AML-193 (cell line): ENCODE results near the gene FIBIN.
"Not testable (repeated sequence)": the region's sequence is repeated elsewhere in the genome, so short reads cannot be mapped to it uniquely, and the experiment has no call there.

ENCODE experiments used
- DNase-seq, 2 experiments: peaks; one replicate each; lab custom pipeline; 2025; lab: John Stamatoyannopoulos, UW

FIBIN gene

GRCh38 chr11:26993965-26994457 is at the start of gene FIBIN:
Gene FIBIN (plus strand): TSS chr11:26994112. CDS start chr11:26994527, 415 bp downstream.
- no peak for DNase-seq

- no peak for DNase-seq
Measured at GRCh38 chr11:26944866-26945664, 48.8 kb upstream of the FIBIN start.

DNA sequence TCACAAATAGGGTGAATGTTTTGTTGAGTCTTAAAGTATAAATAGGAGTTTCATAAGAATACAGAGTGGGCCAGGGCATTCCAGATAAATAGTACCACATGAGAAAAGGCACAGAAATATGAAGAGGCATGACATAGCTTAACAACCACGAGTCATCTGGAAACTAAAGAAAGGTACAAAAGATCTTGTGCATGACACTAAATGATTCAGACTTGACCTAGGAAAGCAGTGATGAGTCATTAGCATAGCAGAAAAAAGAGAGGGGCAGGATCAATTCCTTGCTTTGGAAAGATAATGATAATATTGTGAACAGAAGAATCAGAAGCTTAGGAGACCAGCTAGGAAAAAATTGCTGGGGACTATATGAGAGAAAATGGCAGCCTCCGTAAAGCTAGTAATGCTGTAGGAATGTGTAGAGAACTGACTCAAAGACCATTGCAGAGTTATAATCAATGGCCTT is 47.6 kb upstream of the FIBIN start:
- DNase-seq = no peak

DNA sequence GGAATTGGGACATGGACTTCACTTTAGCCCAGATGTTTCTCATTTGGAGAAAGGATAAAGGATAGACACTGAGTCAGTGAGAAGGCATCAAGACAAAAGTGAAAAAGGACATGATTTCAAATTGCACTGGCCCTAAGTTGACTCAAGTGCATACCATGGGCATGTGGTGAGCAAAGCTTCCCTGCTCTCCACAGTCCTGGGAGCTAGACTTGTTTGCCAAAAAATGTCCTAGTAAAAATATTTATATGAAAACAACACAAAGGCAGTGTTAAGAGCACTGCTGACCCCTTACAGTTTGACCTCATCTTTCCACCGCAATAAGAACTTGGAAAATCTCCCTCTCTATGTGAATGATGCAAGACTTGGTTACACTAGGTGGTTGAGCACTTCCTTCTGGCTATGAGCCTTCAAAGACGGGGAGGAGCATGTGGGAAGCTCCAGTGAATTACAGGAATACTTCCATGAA is 46.5 kb upstream of the FIBIN start:
- no peak for DNase-seq

GRCh38 chr11:26947904-26948639 is 45.8 kb upstream of the FIBIN start:
- DNase-seq = no peak

DNA sequence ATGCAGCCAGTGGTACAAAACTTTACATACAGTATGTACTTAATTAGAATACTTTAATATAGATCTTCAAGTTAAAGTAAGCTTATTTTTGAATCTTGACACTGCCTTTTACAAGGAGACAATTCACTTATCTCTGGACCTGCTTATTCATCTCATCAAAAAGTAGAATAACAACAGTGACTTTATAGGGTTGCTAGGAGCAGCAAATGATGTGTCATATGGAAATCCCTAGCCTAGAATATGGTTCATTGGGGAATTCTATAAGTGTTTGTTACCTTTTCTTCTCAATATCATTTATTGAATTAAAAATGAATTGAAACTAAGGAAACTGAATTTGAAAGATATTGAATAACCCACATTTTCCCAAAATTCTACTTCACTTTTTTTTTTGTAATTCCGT is 45.0 kb upstream of the FIBIN start:
- DNase-seq = no peak

- no peak for DNase-seq
Measured at GRCh38 chr11:26949846-26950245, 44.1 kb upstream of the FIBIN start.

DNA sequence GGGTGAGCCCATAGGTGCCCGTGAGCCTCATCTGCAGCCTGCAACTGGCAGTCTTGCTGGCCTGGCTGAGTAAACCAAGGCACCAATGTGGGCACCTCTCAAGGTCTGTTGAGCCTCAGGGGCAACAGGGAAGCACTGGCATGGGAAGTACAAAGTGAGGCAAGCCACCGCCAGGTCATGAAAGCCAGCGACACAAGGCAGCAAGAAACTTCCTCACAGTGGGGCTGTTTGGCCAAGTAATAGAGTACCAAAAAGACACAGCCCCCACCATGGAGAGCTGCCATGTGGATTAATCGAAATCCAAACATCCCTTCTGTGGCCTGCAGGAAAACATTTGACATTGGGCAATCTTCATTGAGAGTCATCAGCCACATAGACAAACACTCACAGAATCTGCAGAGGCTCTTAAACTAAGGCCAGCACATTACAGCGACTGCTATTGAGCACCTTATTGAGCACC is 43.6 kb upstream of the FIBIN start:
- no peak for DNase-seq

GRCh38 chr11:26951809-26952515 is 42.0 kb upstream of the FIBIN start:
- no peak for DNase-seq

GRCh38 chr11:26953770-26954392 is 40.0 kb upstream of the FIBIN start:
- DNase-seq = no peak

DNA sequence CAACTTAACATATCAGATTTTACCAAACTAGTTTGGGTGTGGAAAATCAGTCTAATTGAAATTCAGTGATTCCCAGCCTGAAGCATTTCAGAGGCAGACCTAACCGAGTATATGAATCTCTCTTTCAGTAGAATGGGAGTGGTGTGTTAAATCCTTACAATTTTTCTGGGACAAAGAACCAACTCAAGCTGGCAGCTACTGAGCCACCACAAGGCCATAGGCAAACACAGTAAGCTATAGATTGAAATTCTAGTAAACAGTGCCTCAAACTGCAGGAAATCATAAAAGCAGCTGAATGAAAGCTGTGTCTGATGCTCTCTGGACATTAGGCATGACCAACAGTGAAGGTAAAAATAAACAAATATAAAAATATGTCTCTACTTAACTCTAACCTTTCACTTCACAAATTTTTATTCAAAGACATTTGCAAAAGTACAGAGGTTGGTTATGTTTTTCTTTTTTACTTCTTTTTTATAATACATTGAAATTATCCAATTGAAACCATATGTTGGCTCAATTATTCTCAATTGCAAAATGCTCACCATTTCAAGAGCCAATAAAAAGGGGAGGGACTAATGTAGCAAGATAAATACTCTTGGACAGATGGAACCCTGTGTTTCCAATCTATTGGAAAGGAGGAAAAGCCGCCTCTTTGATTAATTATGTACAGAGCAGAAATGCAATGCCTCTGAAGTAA is 35.8 kb upstream of the FIBIN start:
- DNase-seq = no peak

- DNase-seq = no peak
Measured at GRCh38 chr11:26958702-26959049, 35.2 kb upstream of the FIBIN start.

GRCh38 chr11:26960281-26960680 is 33.6 kb upstream of the FIBIN start:
- no peak for DNase-seq

DNA sequence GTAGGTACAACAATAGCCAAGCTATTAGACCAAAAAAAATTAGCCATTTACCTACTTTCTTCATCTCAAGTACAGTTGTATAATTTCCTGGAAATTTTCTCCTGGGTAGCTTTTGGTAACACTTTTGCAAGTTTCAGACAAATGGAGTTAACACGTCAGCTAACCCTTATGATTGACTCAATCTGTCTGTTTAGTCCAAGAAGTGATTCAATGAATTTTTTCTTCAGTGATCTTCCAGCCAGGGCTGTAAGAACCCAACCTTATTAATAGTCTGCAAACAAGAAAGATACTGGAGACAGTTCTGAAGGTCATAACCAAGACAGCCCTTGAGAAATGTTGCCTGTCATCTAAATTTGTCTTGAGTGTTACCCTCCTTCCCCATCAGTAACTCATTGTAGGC is 30.1 kb upstream of the FIBIN start:
- DNase-seq = no peak

DNA sequence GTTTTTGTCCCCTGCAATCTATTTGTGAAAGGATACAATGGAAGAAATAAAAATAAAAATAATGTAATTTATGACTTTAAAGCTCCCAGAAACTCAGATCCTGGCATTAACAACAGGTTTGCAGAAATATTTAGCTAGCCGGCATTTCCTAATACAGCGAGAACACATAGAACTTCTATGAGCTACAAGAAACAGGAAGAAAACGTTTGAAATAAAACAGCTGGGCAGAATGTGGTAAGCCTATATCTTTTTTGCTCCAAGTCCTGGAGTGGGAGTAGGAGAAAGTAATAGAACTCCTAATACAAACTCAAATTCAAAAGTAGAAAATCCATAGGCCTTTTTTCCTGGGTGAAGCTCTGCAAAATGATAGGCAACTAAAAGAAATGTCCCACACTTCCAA is 29.6 kb upstream of the FIBIN start:
- no peak for DNase-seq

- not testable (repeated sequence) for DNase-seq
Measured at GRCh38 chr11:26964847-26965485, 28.9 kb upstream of the FIBIN start.

- no peak for DNase-seq
Measured at GRCh38 chr11:26971961-26972360, 22.0 kb upstream of the FIBIN start.

DNA sequence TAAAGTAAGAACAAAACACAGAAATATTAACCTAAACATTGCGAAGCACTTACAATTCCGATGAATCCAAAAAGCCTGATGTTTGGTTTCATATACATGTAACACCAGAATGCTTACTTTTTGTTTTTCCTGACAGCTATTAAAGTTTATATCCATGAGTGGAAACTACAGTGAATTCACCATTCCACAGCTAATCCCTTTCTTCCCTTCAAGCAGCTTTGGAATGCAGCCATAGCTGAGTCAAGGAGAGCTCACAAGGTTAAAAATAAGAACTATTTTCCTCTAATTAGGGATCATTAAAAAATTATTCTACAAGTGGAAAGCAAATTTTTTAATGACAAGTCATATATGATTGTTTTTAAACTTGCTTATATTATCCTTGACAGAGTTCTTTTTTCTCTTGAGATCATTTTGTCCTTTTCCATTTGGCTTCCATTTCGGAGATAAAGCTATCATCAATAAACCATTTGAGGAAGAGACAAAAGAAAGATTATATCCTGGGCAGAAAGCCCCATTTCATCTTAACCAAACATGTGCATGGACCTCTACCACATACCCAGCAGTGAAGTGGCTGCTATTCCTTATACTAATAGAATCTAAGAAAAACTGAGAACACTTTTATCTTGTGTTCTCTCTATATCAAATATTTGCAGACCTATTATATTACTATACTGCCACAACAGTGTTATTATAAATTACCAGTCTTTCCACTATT is 19.7 kb upstream of the FIBIN start:
- DNase-seq = no peak

DNA sequence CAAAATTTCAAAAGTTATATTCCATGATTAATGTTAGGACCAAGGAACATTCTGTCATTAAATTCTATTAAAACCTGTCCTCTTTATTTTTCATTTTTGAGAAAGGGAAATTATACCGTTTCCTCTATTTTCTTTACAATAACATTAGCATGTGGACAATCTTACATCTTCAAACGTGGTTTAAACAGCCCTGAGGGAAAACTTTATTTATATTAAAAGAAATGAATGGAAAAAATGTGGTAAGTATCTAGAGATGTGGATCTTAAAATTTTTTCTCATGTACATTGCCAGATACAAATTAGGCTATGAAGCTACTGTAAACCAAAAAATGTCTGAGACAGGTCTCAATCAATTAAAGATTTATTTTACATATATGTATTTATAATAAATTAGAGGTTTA is 18.9 kb upstream of the FIBIN start:
- no peak for DNase-seq

DNA sequence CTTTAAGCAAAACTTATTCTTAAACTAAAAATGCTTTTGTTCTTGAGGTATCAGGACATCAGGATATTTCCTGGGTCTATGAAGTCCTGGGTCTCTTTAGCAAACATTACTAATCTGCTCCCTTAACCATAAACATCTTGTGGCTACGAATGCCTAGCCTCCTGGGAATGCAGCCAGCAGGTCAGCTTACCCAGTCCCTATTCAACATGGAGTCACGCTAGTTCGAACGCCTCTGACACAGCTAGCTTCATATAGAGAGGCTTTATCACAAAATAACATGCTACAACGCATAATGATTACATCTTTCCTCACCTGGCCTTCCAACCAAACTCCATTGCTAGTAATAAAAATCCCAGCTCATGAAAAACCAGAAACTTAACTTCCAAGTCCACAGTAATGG is 17.5 kb upstream of the FIBIN start:
- DNase-seq = no peak
